Lower leg skin (tissue), 4 donors: ENCODE results near the gene GZMM. TPM values are rescaled to one million over a fixed set of nuclear protein-coding genes. Genes with fewer than 3 reads are reported as not detected.

Experiments used
- DNase-seq, 2 donors: peaks; one replicate each; pipeline ENCODE4 v3.0.0-alpha.2; 2019; ENCODE audit warnings: low spot score in 2 of 2
- H3K4me3 ChIP-seq: fragments of 200-600 bp; sonication (generic); 2 replicates; pipeline ENCODE4 v1.5.1; 2017; ENCODE audit warnings: mild to moderate bottlenecking, low read depth; ENCODE audit not compliant: poor library complexity, severe bottlenecking
- CTCF ChIP-seq, 3 donors: fragments of 450-650 bp; IDR thresholded peaks; one replicate each; pipeline ENCODE4 v1.5.1; 2016; ENCODE audit warnings: antibody characterized with exemption in 3 of 3, mild to moderate bottlenecking in 3 of 3, moderate library complexity in 2 of 3
- POLR2A ChIP-seq, 2 donors: fragments of 450-650 bp; IDR thresholded peaks; one replicate each; pipeline ENCODE4 v1.6.1; 2016 to 2017; ENCODE audit warnings: antibody characterized with exemption in 2 of 2, mild to moderate bottlenecking in 1 of 2, moderate library complexity in 1 of 2
- WGBS, 2 donors: methylation state at CpG; one replicate each; pipeline ENCODE4 v1.1.5; 2018; 5-methylcytosine and 5-hydroxymethylcytosine counted together
- intact Hi-C: fragments of 100-400 bp; cut with DNase I; formaldehyde crosslinking; loops from one replicate; pipeline ENCODE4 v1.15.0; 2023; ENCODE audit warnings: low total_unique reads
- total RNA-seq, 4 donors: library from RNA; depleted of rRNA; stranded (reverse); fragments of >200 nt; gene quantifications; one replicate each; pipeline ENCODE4 v1.1.0, GENCODE V29; 2016

The GZMM gene
- total RNA-seq, 4 donors from 2014 or later: 0.29 to 1.5 (median 1.3) TPM; not detected in 1

- H3K4me3 ChIP-seq: no peak within 1 kb of the TSS
- 0% methylated on average over 11 of the region's 132 CpGs; no CpG with 5 or more reads in 1 of the 2 donors for WGBS, 2 donors
- intact Hi-C loops: no loop called here
- no peak for TF ChIP-seq CTCF (IDR thresholded peaks at IDR 0.05)
- TF ChIP-seq POLR2A (IDR thresholded peaks at IDR 0.05): no peak
- DNase-seq: no peak
Measured at GRCh38 chr19:589693-590395, 46.0 kb downstream of the GZMM start, which contains the start of gene HCN2. Gene HCN2, plus strand, starts transcription at chr19:589881. Its CDS starts 65 bp downstream, at chr19:589946.

- WGBS, 2 donors: 0 to 13% methylated on average over 6 to 34 of the region's 50 CpGs
- DNase-seq: no peak
- TF ChIP-seq CTCF (IDR thresholded peaks at IDR 0.05) (no peak), POLR2A (IDR thresholded peaks at IDR 0.05) (no peak)
- intact Hi-C loops: no loop called here
- no peak overlapping the region for H3K4me3 ChIP-seq
Measured at GRCh38 chr19:590396-590745, 46.5 kb downstream of the GZMM start.

GRCh38 chr19:590750-591098 lies 46.9 kb downstream of the GZMM start:
- intact Hi-C loops: no loop called here
- H3K4me3 ChIP-seq: no peak overlapping the region
- WGBS, 2 donors: 4 to 6% methylated on average over 26 to 33 of the region's 41 CpGs

GRCh38 chr19:591099-591958 lies 47.5 kb downstream of the GZMM start:
- TF ChIP-seq POLR2A (IDR thresholded peaks at IDR 0.05) (no peak), CTCF (IDR thresholded peaks at IDR 0.05) (no peak)
- 22 to 28% methylated on average over 34 to 66 of the region's 75 CpGs for WGBS, 2 donors
- DNase-seq: no peak
- intact Hi-C loops: no loop called here
- H3K4me3 ChIP-seq: no peak overlapping the region

More at GRCh38 chr19:590750-591098, 46.9 kb downstream of the GZMM start:
- TF ChIP-seq POLR2A (IDR thresholded peaks at IDR 0.05) (no peak), CTCF (IDR thresholded peaks at IDR 0.05) (no peak)
- no peak for DNase-seq

GRCh38 chr19:592101-592500 lies 48.2 kb downstream of the GZMM start:
- H3K4me3 ChIP-seq: no peak overlapping the region
- TF ChIP-seq CTCF (IDR thresholded peaks at IDR 0.05) (no peak), POLR2A (IDR thresholded peaks at IDR 0.05) (no peak)
- intact Hi-C loops: no loop called here
- no peak for DNase-seq
- WGBS, 2 donors: 76 to 80% methylated on average over 15 to 16 of the region's 19 CpGs
